Measurements from ENCODE around the gene MBTD1. TPM values are rescaled to one million over a fixed set of nuclear protein-coding genes. Genes with fewer than 3 reads are reported as not detected.

MBTD1 gene
- total RNA-seq: 10.8 and 14.0 TPM in 2 replicates

DNA sequence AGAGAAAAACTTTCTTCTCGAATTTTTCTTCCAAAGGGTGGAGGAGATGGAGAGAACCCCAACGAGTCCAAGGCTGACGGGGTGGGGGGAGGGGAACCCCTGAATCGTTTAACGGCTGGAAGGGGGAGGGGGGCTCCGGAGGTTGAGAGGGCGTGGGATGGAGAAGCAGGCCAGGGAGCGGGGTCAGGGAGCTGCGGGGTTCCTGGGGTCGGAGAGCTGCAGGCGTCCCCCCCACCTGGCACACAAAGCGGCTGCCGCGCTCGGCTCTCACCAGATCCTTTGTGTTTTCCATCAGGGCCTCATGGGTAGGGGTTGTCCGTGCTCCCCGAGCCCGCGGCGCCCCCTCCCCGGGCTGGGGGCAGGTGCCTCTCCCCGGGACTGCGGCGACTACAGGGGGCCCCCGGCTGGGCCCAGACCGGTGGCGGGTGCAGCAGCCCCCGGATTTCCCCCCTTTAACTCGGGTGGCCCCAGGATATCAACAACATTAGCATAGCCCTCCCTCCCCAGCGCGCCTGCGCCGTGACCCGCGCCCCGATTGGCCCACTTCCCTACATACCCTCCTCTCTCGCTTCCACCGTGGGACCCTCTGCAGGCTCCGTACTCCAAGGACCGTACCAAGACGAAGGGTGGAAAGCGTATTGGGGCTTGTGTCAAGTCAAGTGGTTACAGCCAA lies at the start of gene MBTD1:
TSS of gene MBTD1 (minus strand) at position 486 of the 673 bp plus-strand sequence. CDS start 34,888 bp downstream, outside the sequence.

DNA sequence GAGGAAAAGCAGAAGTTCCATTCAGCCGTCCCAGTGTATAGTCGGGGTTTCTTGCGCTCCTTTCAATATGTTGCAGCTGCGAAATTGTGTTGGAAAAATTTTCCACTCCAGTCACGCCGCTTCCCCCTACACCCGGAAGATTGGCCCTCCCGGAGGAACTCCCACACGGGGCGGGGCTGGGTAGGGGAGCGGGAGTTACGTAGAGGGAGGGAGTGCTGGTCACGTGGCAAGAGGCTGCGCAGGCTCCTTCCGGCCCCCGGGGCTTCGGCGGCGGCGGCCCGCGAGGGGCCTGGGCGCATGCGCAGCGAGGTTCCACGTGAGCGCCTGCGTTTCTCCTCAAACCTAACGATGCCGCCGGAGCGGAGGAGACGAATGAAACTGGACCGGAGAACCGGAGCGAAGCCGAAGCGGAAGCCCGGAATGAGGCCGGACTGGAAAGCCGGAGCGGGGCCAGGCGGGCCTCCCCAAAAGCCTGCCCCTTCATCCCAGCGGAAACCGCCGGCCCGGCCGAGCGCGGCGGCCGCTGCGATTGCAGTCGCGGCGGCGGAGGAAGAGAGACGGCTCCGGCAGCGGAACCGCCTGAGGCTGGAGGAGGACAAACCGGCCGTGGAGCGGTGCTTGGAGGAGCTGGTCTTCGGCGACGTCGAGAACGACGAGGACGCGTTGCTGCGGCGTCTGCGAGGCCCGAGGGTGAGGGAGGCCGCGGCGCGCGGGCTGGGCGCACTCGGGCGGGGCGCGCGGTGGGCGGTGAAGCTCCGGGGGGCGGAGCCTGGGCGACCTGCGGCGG lies 581 bp upstream of the MBTD1 start, which contains the start of gene UTP18:
TSS of gene UTP18 (plus strand) at position 310 of the 787 bp plus-strand sequence. CDS start at position 349, 39 bp downstream.

DNA sequence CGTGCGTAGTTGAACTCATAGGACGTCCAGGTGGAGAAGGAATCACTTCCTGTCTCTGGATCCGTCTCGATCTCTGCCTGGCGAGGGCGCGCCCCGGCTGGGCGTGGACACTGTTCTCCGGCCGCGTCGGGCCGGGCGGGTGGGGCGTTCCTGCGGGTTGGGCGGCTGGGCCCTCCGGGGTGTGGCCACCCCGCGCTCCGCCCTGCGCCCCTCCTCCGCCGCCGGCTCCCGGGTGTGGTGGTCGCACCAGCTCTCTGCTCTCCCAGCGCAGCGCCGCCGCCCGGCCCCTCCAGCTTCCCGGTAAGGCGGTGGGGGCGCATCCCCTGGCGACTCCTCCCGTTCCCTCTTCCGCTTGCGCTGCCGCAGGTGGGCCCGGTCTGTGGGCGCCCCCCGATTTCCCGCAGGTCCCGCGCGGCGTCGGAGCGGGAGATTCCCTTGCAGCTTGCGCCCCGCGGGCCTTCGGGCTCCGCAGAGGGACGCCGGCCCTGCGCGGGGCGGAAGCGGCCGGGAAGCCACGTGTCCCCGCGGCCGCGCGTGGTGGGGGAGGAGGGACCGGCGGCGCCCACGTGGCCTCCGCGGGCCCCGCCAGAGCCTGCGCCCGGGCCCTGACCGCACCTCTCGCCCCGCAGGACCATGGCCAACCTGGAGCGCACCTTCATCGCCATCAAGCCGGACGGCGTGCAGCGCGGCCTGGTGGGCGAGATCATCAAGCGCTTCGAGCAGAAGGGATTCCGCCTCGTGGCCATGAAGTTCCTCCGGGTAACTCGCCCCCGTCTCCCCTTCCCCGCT lies 93.5 kb downstream of the MBTD1 start, which contains the start of gene NME2:
TSS of gene NME2 (plus strand) at position 214 of the 789 bp plus-strand sequence. CDS start at position 634, 420 bp downstream.

DNA sequence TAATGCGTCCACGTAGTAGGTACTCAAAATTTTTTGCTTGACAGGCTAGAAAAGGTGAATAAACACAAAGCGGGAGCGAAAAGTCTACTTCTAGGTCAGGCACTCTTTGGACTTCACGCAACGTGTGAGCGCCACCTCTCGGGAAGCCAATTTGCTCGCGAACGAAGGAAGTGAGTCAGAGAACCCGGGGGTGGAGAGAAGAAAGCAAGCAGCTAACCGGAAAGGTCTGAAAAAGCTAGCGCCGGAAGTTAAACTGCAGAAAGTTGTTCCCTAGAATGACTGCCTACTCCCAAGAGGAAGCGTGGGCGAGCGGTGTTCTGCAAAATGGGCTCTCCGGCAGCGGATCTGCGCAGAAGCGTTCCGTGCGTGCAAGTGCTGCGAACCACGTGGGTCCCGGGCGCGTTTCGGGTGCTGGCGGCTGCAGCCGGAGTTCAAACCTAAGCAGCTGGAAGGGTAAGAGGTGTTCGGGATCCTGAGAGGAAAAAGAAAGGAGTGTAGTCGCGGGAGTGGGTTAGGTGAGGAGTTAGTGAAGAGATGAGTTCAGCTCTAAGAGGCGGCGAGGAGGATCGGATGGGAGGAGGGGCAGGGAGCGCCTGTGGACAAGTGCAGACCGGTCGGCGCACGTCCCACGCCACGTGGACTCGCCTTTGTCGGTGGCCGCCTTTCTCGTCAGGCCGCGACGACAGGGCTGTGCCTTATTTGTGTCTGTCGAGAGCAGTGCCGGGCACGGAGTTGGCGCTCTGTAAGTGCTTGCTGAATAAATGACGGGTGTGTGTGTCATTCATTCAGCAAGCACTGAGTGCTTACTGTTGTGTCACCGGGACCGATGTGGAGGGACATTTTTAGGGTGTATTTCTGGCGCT lies 106.4 kb downstream of the MBTD1 start, which contains the start of gene NME1:
TSS of gene NME1 (plus strand) at position 350 of the 863 bp plus-strand sequence. CDS start 2,096 bp downstream, outside the sequence.

Other genes with a start within 250 kb of the MBTD1 start
- 121 and 141 TPM in 2 replicates for gene SPAG9, start 139.2 kb downstream of the MBTD1 start, total RNA-seq
- gene NME1, start 106.5 kb downstream of the MBTD1 start, total RNA-seq: 24.5 and 40.9 TPM in 2 replicates
- gene NME2, start 93.6 kb downstream of the MBTD1 start, total RNA-seq: 363 and 455 TPM in 2 replicates
- 27.8 and 28.9 TPM in 2 replicates for gene UTP18, start 497 bp upstream of the MBTD1 start, total RNA-seq